Activated naive CD4-positive, alpha-beta T cell treated with anti-CD3 and anti-CD28 coated beads, Interleukin-2, amount 10 ng/mL, durations not matched to agents 7 days and 5 days (primary cell): ENCODE measurements around the gene VRK2.
"Not testable (repeated sequence)": the region's sequence is repeated elsewhere in the genome, so short reads cannot be mapped to it uniquely, and the experiment has no call there.

Experiments
- CTCF ChIA-PET: fragments of 350-600 bp; sonication (Branson Sonifier 250); formaldehyde crosslinking; loops from one replicate; lab custom pipeline; 2021; ENCODE audit warnings: antibody characterized with exemption; lab: Charles Lee
- DNase-seq: peaks from one replicate; pipeline ENCODE4 v3.0.0-alpha.2; 2020
- H3K27ac Mint-ChIP-seq: one replicate; pipeline ENCODE4 v1.8.0; 2021; ENCODE audit warnings: mild to moderate bottlenecking, moderate library complexity, mixed read lengths
- H3K27me3 Mint-ChIP-seq: one replicate; pipeline ENCODE4 v1.8.0; 2021; ENCODE audit warnings: mild to moderate bottlenecking, mixed read lengths
- H3K36me3 Mint-ChIP-seq: one replicate; pipeline ENCODE4 v1.8.0; 2021; ENCODE audit warnings: mixed read lengths
- H3K4me1 Mint-ChIP-seq: one replicate; pipeline ENCODE4 v1.8.0; 2021; ENCODE audit warnings: mixed read lengths
- H3K4me3 Mint-ChIP-seq: one replicate; pipeline ENCODE4 v1.8.0; 2021; ENCODE audit warnings: mild to moderate bottlenecking, moderate library complexity, mixed read lengths
- H3K9me3 Mint-ChIP-seq: one replicate; pipeline ENCODE4 v1.8.0; 2021; ENCODE audit warnings: mixed read lengths

Gene VRK2

GRCh38 chr2:58180175-58180574, 133.6 kb downstream of the VRK2 start:
- H3K27ac Mint-ChIP-seq, H3K9me3 Mint-ChIP-seq, H3K36me3 Mint-ChIP-seq, CTCF ChIA-PET, H3K27me3 Mint-ChIP-seq, H3K4me1 Mint-ChIP-seq, H3K4me3 Mint-ChIP-seq, DNase-seq: not testable (repeated sequence)

- H3K27ac Mint-ChIP-seq, result no peak overlapping the region
- peaks cover 7% of the 10 kb centered on the region for H3K9me3 Mint-ChIP-seq
- CTCF ChIA-PET, result no interaction called here
- H3K36me3 Mint-ChIP-seq, result peaks cover 5% of the 10 kb centered on the region
- no peak for DNase-seq
- no peaks in the 10 kb centered on the region for H3K4me1 Mint-ChIP-seq
- H3K27me3 Mint-ChIP-seq, result no peaks in the 10 kb centered on the region
- H3K4me3 Mint-ChIP-seq, result no peak overlapping the region
Observed at GRCh38 chr2:58180635-58181034, 134.0 kb downstream of the VRK2 start.

- peaks cover 7% of the 10 kb centered on the region for H3K9me3 Mint-ChIP-seq
- CTCF ChIA-PET, result no interaction called here
- DNase-seq, result no peak
- H3K4me3 Mint-ChIP-seq, result no peak overlapping the region
- H3K27me3 Mint-ChIP-seq, result no peaks in the 10 kb centered on the region
- peaks cover 8% of the 10 kb centered on the region for H3K36me3 Mint-ChIP-seq
- no peak overlapping the region for H3K27ac Mint-ChIP-seq
- H3K4me1 Mint-ChIP-seq, result no peaks in the 10 kb centered on the region
Observed at GRCh38 chr2:58182527-58182926, 135.9 kb downstream of the VRK2 start.

- H3K4me3 Mint-ChIP-seq, result no peak overlapping the region
- H3K9me3 Mint-ChIP-seq, result no peaks in the 10 kb centered on the region
- no peaks in the 10 kb centered on the region for H3K4me1 Mint-ChIP-seq
- H3K36me3 Mint-ChIP-seq, result peaks cover 3% of the 10 kb centered on the region
- no peak overlapping the region for H3K27ac Mint-ChIP-seq
- CTCF ChIA-PET, result no interaction called here
- no peak for DNase-seq
- no peaks in the 10 kb centered on the region for H3K27me3 Mint-ChIP-seq
Observed at GRCh38 chr2:58186501-58186900, 139.9 kb downstream of the VRK2 start.

GRCh38 chr2:58187022-58187421, 140.4 kb downstream of the VRK2 start:
- H3K36me3 Mint-ChIP-seq, DNase-seq, CTCF ChIA-PET, H3K4me3 Mint-ChIP-seq, H3K27me3 Mint-ChIP-seq, H3K4me1 Mint-ChIP-seq, H3K27ac Mint-ChIP-seq, H3K9me3 Mint-ChIP-seq: not testable (repeated sequence)

- Mint-ChIP-seq H3K27ac (no peak overlapping the region), H3K36me3 (peaks cover 2% of the 10 kb centered on the region), H3K9me3 (no peaks in the 10 kb centered on the region), H3K4me1 (no peaks in the 10 kb centered on the region), H3K4me3 (no peak overlapping the region), H3K27me3 (no peaks in the 10 kb centered on the region)
- DNase-seq, result no peak
- CTCF ChIA-PET, result no interaction called here
Observed at GRCh38 chr2:58194458-58194857, 147.9 kb downstream of the VRK2 start.

- CTCF ChIA-PET, result no interaction called here
- H3K4me3 Mint-ChIP-seq, result no peak overlapping the region
- no peaks in the 10 kb centered on the region for H3K9me3 Mint-ChIP-seq
- peaks cover 2% of the 10 kb centered on the region for H3K36me3 Mint-ChIP-seq
- DNase-seq, result no peak
- no peaks in the 10 kb centered on the region for H3K27me3 Mint-ChIP-seq
- H3K27ac Mint-ChIP-seq, result no peak overlapping the region
- no peaks in the 10 kb centered on the region for H3K4me1 Mint-ChIP-seq
Observed at GRCh38 chr2:58195662-58196061, 149.1 kb downstream of the VRK2 start.

GRCh38 chr2:58197894-58198293, 151.3 kb downstream of the VRK2 start:
- no peaks in the 10 kb centered on the region for H3K27me3 Mint-ChIP-seq
- H3K4me1 Mint-ChIP-seq, result no peaks in the 10 kb centered on the region
- no peak for DNase-seq
- H3K9me3 Mint-ChIP-seq, result no peaks in the 10 kb centered on the region
- peaks cover 2% of the 10 kb centered on the region for H3K36me3 Mint-ChIP-seq
- H3K27ac Mint-ChIP-seq, result no peak overlapping the region
- CTCF ChIA-PET, result no interaction called here
- H3K4me3 Mint-ChIP-seq, result no peak overlapping the region

GRCh38 chr2:58202404-58202803, 155.8 kb downstream of the VRK2 start:
- H3K4me3 Mint-ChIP-seq, result no peak overlapping the region
- CTCF ChIA-PET, result no interaction called here
- H3K27ac Mint-ChIP-seq, result no peak overlapping the region
- no peaks in the 10 kb centered on the region for H3K9me3 Mint-ChIP-seq
- DNase-seq, result no peak
- peaks cover under 1% of the 10 kb centered on the region for H3K36me3 Mint-ChIP-seq
- H3K27me3 Mint-ChIP-seq, result no peaks in the 10 kb centered on the region
- peaks cover 2% of the 10 kb centered on the region for H3K4me1 Mint-ChIP-seq

- H3K27ac Mint-ChIP-seq, result no peak overlapping the region
Observed at GRCh38 chr2:58203018-58203417, 156.4 kb downstream of the VRK2 start.

GRCh38 chr2:58204195-58204959, 157.8 kb downstream of the VRK2 start:
- Mint-ChIP-seq H3K9me3 (no peaks in the 10 kb centered on the region), H3K36me3 (no peaks in the 10 kb centered on the region), H3K4me3 (no peak overlapping the region), H3K27ac (no peak overlapping the region), H3K4me1 (peaks cover 2% of the 10 kb centered on the region), H3K27me3 (no peaks in the 10 kb centered on the region)
- no peak for DNase-seq
- CTCF ChIA-PET, result interaction anchor here (1.2 kb wide), 1 partner anchor 299 kb away, joined by 3 read pairs; no protein-coding TSS in a partner anchor

More at GRCh38 chr2:58203018-58203417, 156.4 kb downstream of the VRK2 start:
- CTCF ChIA-PET, result no interaction called here
- Mint-ChIP-seq H3K27me3 (no peaks in the 10 kb centered on the region), H3K9me3 (no peaks in the 10 kb centered on the region), H3K4me3 (no peak overlapping the region), H3K4me1 (peaks cover 2% of the 10 kb centered on the region), H3K36me3 (no peaks in the 10 kb centered on the region)
- no peak for DNase-seq

GRCh38 chr2:58206785-58207184, 160.2 kb downstream of the VRK2 start:
- Mint-ChIP-seq H3K36me3 (peaks cover 14% of the 10 kb centered on the region), H3K4me1 (peaks cover 2% of the 10 kb centered on the region)

GRCh38 chr2:58207189-58207588, 160.6 kb downstream of the VRK2 start:
- peaks cover 18% of the 10 kb centered on the region for H3K36me3 Mint-ChIP-seq
- no peaks in the 10 kb centered on the region for H3K27me3 Mint-ChIP-seq
- CTCF ChIA-PET, result no interaction called here
- peaks cover 16% of the 10 kb centered on the region for H3K9me3 Mint-ChIP-seq
- no peak overlapping the region for H3K27ac Mint-ChIP-seq
- peaks cover 2% of the 10 kb centered on the region for H3K4me1 Mint-ChIP-seq
- no peak for DNase-seq
- no peak overlapping the region for H3K4me3 Mint-ChIP-seq

More at GRCh38 chr2:58206785-58207184, 160.2 kb downstream of the VRK2 start:
- H3K27me3 Mint-ChIP-seq, result no peaks in the 10 kb centered on the region
- no peak overlapping the region for H3K4me3 Mint-ChIP-seq
- DNase-seq, result no peak
- CTCF ChIA-PET, result no interaction called here
- H3K9me3 Mint-ChIP-seq, result peaks cover 13% of the 10 kb centered on the region
- H3K27ac Mint-ChIP-seq, result no peak overlapping the region
